Left ventricle myocardium superior (tissue), 1 donor: ENCODE results near the gene NPB. TPM values are rescaled to one million over a fixed set of nuclear protein-coding genes. Genes with fewer than 3 reads are reported as not detected.
"Not testable (repeated sequence)": the region's sequence is repeated elsewhere in the genome, so short reads cannot be mapped to it uniquely, and the experiment has no call there.

Source experiments
- ATAC-seq: fragments of 200-7000 bp; cut with Tn5 transposase; one replicate; pipeline ENCODE4 v1.9.1; 2020; ENCODE audit warnings: mild to moderate bottlenecking, moderate library complexity
- DNase-seq: peaks from one replicate; pipeline ENCODE4 v3.0.0-alpha.2; 2020
- intact Hi-C: fragments of 100-400 bp; cut with micrococcal nuclease; formaldehyde crosslinking; loops from one replicate; pipeline ENCODE4 v1.11.0; 2022
- total RNA-seq: library from RNA; stranded (reverse); fragmentation: NEBNext Ultra II Directional; extraction: Animal tissue kit (Norgen Biotek cat#: 25700); gene quantifications from one replicate; pipeline ENCODE4 v1.2.1, GENCODE V29; 2021
- donor health status: DM: no; HTN: yes; CAD: no; lungs with severe emphysema.

The NPB gene
- total RNA-seq, 1 donor from 2014 or later: 0.69 TPM

DNA sequence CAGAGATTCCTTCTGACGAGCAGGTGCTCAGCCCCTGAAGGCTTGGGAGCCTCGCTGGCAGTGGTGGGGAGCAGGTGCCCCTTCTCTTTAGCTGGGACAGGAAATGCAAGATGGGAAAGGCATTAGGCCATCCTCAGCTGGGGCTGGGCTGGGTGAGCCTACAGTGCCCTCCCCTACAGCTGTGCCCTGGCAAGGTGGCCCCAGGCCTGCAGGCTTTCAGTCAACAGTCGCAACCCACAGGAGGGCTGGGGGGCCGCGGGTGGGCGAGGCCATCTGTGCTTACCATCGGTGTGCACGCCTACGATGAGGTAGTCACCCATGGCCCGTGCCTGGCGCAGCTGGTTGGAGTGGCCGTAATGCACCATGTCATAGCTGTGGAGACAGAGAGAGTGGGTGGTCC is 7.2 kb downstream of the NPB start:
- DNase-seq (no peak), ATAC-seq (no peak)
- intact Hi-C loops: no loop called here

DNA sequence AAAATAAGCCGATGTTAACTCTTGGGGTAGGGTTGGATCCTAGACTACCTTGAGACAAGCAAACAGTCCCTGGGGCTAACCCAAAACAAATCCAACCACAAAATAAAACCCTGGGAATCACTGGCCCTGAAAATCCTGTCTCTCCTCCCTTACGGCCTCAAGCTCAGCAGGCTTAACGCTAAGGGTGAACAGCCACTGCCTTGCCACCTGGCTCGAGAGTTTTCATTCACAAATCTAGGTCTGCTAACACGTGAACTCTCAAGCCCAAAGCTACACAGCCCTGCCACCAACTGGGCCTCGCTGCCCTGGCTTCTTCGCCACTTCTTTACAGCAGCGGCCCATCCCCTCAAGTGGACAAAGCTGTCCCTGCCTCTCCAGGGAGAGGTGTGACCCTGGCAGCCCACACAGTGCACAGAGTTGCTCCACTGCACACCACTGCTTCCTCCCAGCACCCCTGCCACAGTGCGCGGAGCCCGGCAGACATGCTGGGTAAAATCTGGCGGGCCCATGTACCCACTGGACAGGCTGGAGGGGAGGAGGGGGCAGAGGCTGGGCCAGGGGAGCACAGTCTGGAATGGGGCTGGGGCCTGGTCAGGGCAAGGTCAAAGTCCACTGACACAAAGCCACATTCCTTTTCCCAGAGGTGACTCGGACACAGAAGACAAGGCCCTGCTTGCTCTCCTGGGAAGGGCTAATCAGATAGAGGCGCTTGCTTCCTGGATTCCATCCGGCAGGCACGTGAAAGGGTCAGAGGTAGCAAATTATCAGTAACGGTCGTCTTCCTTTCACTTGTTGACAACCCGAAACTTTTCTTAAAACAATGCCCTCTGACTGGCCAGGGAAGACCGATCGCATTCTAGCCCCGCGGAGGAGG is 8.2 kb downstream of the NPB start:
- ATAC-seq (no peak), DNase-seq (no peak)
- intact Hi-C loops: no loop called here

DNA sequence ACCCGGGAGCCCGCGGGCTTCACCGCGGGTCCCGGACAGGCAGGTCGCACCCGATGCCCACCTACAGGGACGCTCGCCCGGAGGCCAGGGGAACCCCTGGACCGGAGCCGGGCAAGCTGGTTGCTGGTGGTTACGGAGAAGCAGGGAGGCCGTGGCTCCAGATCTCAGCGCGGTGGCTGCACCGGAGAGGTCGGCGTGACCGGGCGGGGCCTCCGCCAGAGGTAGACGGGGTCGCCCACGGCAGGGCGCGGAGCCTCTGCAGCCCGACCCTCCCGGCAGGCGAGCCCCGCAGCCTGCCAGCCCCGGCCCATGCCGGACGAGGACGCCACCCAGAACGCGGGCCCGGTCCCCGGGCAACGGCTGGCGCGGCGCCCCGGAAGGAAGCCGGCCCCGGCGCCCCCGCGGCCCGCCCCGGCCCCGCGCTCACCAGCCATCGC is 8.8 kb downstream of the NPB start:
- intact Hi-C loops: no loop called here
- peak; percentile 2 for ATAC-seq
- no peak for DNase-seq

DNA sequence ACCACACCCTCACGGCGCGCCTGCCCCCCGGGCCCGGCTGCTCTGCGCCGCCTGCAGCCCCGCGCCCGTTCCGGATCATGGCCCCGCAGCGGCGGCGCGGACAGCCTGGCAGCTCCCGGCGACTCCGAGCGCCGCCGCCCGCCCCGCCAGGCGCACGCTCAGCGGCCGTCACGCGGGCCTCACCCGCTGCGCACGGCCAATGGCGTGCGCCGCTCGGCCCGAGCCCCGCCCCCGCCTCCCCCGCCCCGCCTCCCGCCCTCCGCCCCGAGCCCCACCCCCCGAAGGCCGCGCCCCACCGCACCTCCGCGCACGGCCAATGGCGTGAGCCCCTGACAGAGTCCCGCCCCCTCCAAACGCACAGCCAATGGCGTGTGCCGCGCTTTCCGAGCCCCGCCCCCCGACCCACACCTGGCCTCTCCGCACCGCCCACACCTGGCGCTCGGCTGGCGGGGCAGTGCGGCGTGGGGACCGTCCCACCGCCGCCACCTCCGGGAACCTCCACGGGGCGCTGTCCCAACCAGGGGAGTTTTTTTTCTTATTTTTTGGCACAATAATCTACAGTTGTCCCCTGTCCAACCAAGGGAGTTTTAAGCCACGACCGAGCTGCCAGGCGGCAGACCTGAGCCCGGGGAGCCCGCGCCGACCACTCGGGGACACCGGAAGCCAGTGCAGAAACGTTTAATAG is 9.4 kb downstream of the NPB start, which contains the start of gene PCYT2:
Gene PCYT2 (minus strand): TSS at position 123 of the 685 bp plus-strand sequence. CDS start 44 bp downstream, at position 79.
- intact Hi-C loops: no loop called here
- peak; percentile 94 for DNase-seq

DNA sequence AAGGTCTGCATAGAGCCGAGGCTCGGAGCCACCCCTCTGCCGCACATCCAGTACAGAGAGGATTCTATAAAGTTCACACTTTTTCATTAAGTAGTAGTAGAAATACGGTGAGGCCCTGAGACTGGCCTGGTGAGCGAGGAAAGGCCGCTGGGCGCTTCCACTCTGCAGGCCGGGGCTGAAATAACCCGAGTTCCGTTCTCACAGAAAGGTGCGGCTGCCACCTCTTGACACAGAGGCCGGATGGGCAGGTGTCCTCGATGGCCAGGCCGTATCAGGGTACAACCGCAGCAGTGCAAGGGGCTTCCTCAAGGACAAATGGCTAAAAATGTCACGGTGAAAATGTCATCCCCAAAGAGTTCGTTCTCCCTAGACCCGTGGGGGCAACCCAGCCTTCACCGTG is 9.9 kb downstream of the NPB start:
- ATAC-seq: no peak
- no peak for DNase-seq
- intact Hi-C loops: no loop called here

More for the DNA sequence above, 9.4 kb downstream of the NPB start, which contains the start of gene PCYT2:
- peak; percentile 94 for ATAC-seq

DNA sequence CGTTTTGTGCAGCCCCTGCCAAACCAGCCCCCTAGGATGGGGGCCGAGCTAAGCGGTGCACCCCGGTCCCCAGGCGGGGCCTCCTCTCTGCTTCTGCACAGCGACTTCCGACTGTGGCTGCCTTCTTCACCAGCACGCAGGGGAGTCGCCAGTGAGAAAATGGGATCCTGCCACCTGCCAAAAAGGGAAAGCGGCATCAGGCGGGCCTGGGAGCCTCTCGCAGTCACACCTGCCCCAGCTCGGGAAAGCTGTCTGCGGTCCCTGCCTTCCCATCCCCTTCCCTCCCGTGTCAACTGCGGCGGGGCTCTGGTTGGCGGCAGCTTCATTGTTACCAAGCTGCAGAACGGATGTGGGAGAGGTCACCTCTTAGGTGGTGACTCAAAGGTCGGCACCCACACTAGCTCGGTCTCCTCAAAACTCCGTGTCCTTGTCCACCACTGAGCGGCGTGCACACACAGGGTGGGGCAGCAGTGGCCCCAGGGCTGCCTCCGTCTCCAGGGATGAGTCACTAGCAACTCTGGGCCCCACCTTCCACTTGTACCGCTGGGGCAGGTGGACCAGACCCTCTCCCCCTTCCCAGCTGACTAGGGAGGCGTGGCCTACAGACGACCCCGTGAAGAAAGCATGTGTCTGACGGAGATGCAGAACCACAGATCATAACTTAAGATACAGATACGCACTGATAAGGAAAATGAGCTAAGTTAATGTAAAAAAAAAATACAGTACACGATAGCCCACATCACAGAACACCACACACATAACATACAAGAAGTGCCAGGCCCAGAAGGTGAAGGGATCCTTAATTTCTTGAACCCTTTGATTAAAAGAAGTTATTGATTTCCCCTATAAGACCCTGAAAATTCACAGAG is 10.6 kb downstream of the NPB start:
- intact Hi-C loops: no loop called here
- DNase-seq (no peak), ATAC-seq (no peak)

DNA sequence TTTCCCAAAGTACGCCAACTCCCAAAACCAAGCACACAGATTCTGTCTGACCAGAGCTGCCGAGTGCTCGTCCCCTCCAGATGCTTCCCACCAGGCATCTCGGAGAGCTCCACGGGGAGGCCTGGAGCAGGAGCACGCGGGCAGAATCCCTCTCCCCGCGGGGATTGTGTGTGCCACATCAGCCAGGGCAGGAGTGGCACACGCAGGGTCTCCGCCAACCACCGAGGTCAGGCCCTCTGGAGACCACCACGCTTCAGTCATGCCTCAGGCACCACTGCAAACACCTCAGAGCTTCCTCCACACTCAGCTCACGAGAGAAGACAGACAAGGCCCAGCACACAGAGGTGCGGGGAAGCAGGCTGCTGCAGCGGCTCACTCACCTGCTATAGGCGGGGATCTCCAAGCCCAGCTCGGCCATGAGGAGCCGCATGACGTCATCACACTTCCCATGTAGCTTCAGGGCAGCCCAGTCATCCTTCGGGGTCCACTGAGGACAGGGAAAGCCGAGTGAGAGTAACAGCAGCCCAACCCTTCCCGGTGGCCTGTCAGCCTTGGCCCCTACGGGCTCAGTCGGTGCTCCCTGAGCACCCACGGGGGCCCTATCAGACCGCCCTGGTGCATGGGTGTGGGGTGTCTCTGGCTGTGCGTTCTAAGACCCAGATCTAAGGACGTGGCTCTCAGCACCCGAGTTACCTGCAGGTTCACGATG is 11.5 kb downstream of the NPB start:
- DNase-seq: no peak
- intact Hi-C loops: no loop called here
- no peak for ATAC-seq

DNA sequence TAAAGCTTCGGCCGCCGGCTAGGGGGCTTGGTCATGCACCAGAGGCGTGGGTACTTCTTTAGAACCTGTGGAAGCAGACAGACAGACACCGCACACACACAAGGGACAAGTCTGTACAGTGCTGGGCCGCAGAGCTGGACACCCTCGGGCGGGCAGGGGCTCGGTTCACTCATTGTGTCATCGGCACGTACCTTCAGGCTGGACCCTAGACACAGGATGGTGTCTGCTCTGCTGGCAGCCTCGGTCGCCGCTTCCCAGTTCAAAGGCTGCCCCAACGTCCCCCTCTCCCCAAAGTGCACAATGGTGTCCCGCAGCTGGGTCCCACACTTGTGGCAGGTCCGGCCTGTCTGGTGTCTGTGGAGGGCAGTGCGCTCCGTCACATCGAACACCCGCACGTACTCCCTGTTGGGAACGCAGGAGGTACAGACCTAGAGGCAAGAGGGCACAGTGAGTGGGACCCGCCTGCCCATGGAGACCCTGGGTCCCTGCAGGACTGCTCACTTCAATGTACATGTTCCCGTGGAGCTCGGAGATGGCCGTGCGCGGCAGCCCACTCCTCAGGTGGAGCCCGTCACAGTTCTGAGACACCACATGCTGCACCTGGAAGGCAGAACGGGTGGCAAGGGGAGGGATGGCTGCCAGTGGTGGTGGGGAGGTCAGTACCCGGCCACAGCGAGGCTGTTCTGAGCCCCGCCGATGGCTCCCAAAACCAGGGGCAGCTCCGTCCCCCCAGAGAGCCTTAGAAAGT is 12.2 kb downstream of the NPB start:
- ATAC-seq: no peak
- intact Hi-C loops: no loop called here
- no peak for DNase-seq

DNA sequence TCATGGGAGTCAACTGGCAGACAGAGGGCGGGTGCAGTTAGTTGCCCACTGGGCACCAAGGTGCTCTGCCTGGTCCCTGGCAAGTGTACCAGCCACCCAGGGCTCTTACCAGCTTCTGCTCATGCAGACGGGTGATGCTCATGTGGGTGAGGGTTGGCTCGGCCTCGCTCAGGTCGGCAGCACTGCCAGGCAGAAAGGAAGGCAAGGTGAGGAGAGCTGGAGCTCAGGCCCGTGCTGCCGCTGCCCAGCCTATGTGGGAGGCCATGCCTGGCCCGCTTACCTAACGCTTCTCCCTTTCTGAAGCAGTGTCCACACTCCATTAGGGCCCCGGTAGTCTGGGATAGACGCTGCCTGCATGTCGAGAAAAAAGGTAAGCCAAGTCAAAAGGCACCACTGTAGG is 13.3 kb downstream of the NPB start:
- intact Hi-C loops: no loop called here
- no peak for DNase-seq
- ATAC-seq: no peak

DNA sequence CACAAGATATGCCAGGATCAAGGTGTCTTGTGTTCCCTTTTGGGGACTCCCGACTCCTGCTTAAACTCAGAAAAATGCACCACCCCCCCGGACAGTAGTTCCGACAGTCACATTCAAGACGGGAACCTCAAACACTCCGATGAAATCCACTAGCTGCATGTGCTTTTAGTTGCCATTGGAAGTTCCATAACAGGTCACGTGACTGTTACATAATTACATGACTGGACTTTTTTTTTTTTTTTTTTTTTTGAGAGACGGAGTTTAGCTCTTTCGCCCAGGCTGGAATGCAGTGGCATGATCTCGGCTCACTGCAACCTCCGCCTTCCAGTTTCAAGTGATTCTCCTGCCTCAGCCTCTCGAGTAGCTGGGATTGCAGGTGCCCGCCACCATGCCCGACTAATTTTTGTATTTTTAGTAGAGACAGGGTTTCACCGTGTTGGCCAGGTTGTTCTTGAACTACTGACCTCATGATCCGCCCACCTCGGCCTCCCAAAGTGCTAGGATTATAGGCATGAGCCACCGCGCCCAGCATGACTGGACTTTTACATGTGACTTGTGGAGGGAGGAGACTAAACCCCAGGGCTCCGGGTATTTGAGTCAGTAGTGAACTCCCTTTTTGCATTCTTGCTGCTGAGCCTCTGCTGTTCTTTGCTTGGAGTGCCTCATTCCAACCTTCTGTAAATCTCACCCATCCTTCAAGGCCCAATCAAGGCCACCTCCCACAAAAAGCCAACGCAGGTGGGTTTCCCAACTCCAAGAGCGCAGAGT is 14.4 kb downstream of the NPB start:
- ATAC-seq (no peak), DNase-seq (no peak)
- intact Hi-C loops: no loop called here

DNA sequence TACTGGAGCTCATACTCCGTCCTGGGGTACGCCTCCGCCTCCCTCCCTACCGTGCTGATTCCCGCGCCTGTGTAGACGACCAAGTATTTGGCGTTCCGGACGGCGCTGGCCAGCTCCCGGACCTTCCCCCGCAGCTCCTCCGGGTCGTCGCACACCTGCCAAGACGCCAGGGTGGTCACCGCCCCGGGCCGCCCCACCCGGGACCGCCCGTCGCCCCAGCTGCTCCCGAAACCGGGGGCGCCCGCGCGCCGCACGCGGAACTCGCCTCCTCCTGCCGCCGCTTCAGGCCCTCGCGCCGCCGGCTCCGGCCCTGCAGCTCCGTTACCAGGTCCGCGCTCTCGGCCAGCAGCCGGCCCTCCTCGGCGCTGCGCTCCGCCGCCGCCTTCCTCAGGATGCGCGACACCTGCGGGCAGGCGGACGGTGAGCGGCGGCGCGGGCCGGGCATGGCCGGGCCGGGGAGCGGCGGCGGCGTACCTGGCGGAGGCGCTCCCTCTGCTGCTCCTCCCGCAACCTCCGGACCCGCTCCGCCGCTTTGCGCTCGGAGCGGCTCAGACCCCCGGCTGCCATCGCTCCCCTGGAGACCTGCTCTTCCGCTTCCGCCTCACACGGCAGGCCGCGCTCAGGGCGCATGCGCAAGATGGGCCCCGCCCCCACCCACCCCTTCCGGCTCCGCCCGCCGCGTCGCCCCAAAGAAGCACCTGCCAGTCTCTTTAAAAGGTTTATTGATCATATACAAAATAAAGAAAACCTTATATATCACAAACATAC is 15.7 kb downstream of the NPB start, which contains the start of gene SIRT7:
Gene SIRT7 (minus strand): TSS at position 612 of the 768 bp plus-strand sequence. CDS start 45 bp downstream, at position 567.
- intact Hi-C loops: no loop called here
- ATAC-seq: peak; percentile 82
- DNase-seq: peak; percentile 85

DNA sequence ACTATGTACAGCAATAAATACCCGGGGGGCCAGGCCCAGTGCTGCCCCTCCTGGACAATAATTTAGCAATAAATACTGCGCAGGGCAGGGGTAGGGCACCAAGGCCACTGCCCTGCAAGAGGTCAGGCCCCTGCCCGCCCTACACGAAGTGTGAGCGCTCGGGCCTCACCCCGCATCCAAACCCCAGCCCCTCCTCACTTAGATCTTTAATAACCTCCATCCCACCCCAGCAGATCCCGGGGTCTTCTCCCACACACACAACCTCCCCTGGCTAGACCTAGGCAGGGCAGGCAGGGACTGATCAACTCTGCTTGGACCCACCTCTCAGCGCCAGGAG is 16.3 kb downstream of the NPB start:
- intact Hi-C loops, DNase-seq: not testable (repeated sequence)
- ATAC-seq: peak; percentile 12

DNA sequence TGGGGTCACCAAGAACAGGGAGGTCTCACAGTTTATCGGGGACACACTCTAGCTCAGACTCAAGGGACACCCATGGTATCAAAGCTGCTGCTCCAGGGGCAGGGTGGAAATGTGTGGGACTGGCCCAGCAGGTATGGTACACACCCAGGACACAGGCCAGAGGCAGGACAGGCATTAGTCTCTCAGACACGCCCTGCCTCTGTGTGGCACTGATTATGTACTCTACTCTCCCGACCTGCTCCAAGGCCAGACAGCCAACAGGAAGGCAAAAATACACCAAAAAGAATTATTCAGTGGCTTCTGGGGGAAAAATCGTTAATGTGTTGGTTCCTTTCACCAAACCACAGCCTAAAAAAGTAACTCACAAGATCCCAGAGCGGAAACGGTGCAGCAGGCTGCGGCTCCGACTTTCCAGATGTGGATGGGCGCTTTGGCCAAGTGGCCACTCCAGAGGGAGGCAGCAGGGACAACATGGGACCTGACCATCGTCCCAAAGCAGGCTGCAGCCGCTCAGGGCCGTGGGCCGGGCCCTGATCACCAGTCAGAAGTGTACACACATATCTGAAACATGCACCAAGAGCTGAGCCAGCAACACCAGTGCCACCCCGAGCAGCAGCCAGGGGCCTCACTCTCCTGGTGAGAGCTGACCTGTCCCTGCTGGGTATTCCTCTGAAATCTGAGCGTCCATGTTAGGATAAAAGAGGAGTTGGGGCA is 17.0 kb downstream of the NPB start:
- intact Hi-C loops: no loop called here
- DNase-seq (no peak), ATAC-seq (no peak)

DNA sequence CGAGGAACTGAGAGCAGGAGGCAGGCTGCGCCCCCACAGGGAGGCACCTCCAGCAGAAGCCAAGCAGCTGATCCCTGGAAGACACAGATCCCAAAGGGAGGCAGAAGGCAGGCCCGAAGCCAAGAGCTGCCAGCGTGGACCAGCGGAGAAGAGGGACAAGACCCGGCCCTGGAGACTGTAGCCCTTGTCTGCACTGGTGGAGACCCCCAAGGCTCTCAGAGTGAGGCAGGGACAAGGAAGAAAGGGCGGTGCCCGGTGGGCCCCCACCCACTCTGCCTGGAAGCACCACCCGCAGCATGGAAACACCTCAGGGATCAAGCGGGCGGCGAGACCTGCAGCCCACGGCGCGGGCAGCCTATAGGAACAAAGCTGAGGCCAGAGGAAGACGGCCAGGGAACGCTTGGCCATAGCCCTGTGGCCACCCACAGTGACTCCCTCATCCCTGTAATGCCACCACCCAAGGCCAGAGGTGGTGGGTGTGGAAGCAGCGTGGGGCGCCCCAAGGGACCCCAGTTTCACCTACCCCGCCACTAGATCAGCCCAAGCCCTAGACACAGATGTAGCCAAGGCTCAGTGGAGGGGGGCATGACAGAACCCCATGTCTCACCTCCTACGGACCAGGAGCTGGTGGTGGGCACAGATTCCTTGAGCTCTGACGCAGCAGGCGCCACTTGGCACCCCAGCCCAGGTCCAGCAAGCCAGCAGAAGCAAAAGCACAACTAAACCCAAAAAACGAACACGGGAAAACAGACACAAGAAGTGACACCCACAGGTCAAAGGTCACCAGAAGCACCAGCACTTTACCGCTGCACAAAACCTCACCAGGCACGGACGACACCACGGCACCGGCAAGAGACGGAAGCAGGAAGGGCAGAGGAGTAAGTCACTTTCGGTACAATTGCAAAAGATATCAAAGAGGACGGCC is 18.8 kb downstream of the NPB start:
- ATAC-seq (no peak), DNase-seq (no peak)
- intact Hi-C loops: no loop called here

DNA sequence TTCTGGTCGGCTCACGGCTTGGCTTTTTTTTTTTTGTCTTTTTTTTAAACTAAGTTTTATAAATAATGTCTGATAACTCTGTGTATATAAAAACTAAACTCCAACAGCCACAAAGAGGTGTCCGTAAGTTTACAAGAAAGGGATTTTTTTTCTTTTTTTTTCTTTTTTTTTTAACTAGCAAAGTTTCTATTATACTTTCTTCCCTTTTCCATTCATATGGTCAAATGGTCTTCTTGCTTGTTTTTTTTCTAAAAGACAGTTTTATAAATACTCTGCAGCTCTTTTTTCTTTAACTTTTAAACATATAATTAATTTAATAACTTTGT is 19.5 kb downstream of the NPB start:
- intact Hi-C loops: no loop called here
- DNase-seq (no peak), ATAC-seq (no peak)
